Nephron progenitor cell (in vitro differentiated cells): Measurements from ENCODE around the gene CER1.
"Not testable (repeated sequence)": the region's sequence is repeated elsewhere in the genome, so short reads cannot be mapped to it uniquely, and the experiment has no call there.

ENCODE experiments used
- DNase-seq: peaks from one replicate; pipeline ENCODE4 v3.0.0; 2021
- H3K27ac Mint-ChIP-seq: 2 replicates; pipeline ENCODE4 v1.8.0; 2021; ENCODE audit warnings: mild to moderate bottlenecking, moderate library complexity, mixed read lengths
- H3K27me3 Mint-ChIP-seq: 2 replicates; pipeline ENCODE4 v1.8.0; 2021; ENCODE audit warnings: mild to moderate bottlenecking, low read depth, mixed read lengths; ENCODE audit not compliant: poor library complexity
- H3K36me3 Mint-ChIP-seq: 2 replicates; pipeline ENCODE4 v1.8.0; 2021; ENCODE audit warnings: low read depth, mixed read lengths
- H3K4me1 Mint-ChIP-seq: 2 replicates; pipeline ENCODE4 v1.8.0; 2021; ENCODE audit warnings: mixed read lengths
- H3K4me3 Mint-ChIP-seq: 2 replicates; pipeline ENCODE4 v1.8.0; 2021; ENCODE audit warnings: mild to moderate bottlenecking, moderate library complexity, mixed read lengths
- H3K9me3 Mint-ChIP-seq: 2 replicates; pipeline ENCODE4 v1.8.0; 2021; ENCODE audit warnings: mild to moderate bottlenecking, moderate library complexity, mixed read lengths
- TF ChIP-seq, protein P1 (sequence below): fragments of 200-600 bp; sonication (generic); IDR thresholded peaks from 2 replicates; pipeline ENCODE4 v1.5.0; 2021; ENCODE audit warnings: antibody characterized with exemption

CER1 gene

DNA sequence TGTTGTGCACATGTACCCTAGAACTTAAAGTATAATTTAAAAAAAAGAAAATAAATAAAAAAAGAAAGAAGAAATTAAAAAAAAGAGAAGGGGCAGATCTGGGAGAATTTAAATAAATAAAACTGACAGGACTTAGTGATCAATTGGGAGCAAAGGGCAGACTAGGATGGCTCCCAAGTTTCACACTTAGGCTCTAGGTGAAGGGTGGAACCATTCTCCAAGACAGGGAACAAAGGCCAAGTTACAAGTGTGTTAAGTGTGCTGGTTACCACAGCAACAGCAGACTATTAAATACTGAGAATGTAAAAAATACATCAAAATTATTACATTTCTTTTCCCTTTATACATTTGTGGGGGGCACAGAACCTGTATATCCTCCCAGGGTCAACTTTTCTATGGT lies 36.4 kb downstream of the CER1 start:
- Mint-ChIP-seq H3K9me3 (peaks cover 9% of the 10 kb centered on the region), H3K36me3 (peaks cover 71% of the 10 kb centered on the region), H3K27ac (no peak overlapping the region), H3K4me3 (no peak overlapping the region), H3K4me1 (peaks cover 7% of the 10 kb centered on the region), H3K27me3 (no peaks in the 10 kb centered on the region)
- TF ChIP-seq, protein P1, sequence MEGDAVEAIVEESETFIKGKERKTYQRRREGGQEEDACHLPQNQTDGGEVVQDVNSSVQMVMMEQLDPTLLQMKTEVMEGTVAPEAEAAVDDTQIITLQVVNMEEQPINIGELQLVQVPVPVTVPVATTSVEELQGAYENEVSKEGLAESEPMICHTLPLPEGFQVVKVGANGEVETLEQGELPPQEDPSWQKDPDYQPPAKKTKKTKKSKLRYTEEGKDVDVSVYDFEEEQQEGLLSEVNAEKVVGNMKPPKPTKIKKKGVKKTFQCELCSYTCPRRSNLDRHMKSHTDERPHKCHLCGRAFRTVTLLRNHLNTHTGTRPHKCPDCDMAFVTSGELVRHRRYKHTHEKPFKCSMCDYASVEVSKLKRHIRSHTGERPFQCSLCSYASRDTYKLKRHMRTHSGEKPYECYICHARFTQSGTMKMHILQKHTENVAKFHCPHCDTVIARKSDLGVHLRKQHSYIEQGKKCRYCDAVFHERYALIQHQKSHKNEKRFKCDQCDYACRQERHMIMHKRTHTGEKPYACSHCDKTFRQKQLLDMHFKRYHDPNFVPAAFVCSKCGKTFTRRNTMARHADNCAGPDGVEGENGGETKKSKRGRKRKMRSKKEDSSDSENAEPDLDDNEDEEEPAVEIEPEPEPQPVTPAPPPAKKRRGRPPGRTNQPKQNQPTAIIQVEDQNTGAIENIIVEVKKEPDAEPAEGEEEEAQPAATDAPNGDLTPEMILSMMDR: no peak
- DNase-seq: no peak

- H3K27me3 Mint-ChIP-seq, H3K27ac Mint-ChIP-seq, H3K4me3 Mint-ChIP-seq, DNase-seq, H3K4me1 Mint-ChIP-seq, H3K9me3 Mint-ChIP-seq: not testable (repeated sequence)
- H3K36me3 Mint-ChIP-seq: peaks cover 52% of the 10 kb centered on the region
Measured at GRCh38 chr9:14682616-14683015, 39.9 kb downstream of the CER1 start.

DNA sequence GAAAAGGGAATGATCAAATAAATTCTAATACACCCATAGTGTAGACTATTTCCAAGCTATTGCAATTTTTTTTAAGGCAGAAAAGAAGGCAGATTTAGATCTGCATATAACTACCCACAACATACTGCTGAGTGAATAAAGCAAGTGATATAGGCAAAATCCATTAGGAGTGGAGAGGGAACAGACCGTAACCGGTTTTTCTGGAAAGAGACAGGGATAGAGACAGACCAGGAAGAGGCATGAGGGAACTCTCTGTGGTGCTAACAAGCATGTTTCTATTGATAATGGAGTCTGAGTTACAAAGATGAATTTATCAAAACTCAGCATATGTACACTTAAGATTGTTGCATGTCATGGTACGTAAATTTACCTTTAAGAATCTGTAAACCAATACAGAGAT lies 43.8 kb downstream of the CER1 start:
- TF ChIP-seq, protein P1: no peak

GRCh38 chr9:14677872-14678271 lies 44.7 kb downstream of the CER1 start:
- peaks cover 26% of the 10 kb centered on the region for H3K36me3 Mint-ChIP-seq

More for the DNA sequence above, 43.8 kb downstream of the CER1 start:
- peaks cover 28% of the 10 kb centered on the region for H3K36me3 Mint-ChIP-seq
- H3K4me1 Mint-ChIP-seq: no peaks in the 10 kb centered on the region
- no peak overlapping the region for H3K27ac Mint-ChIP-seq
- DNase-seq: no peak
- no peaks in the 10 kb centered on the region for H3K9me3 Mint-ChIP-seq
- no peaks in the 10 kb centered on the region for H3K27me3 Mint-ChIP-seq
- no peak overlapping the region for H3K4me3 Mint-ChIP-seq

DNA sequence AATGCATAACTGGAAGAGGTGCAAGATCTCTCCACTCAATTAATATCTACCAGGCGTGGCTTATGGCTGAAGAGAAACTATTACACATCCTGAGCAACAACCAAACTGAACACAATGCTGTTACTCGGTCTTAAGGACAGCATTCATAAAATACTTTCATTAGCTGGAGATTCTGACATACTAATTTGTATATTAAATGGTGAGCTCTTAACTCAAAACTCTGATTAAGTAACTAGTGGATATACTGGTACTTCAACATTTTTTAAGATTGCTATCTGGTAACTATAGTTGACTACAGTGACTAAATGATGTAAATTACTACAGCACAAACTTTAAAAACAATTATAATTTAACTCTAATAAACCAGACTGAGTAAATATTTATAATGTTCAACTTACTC lies 45.1 kb downstream of the CER1 start:
- Mint-ChIP-seq H3K4me3 (no peak overlapping the region), H3K27me3 (peaks cover 1% of the 10 kb centered on the region), H3K4me1 (no peaks in the 10 kb centered on the region), H3K9me3 (no peaks in the 10 kb centered on the region), H3K27ac (no peak overlapping the region), H3K36me3 (peaks cover 24% of the 10 kb centered on the region)
- DNase-seq: no peak
- TF ChIP-seq, protein P1: no peak

More at GRCh38 chr9:14677872-14678271, 44.7 kb downstream of the CER1 start:
- no peaks in the 10 kb centered on the region for H3K4me1 Mint-ChIP-seq
- H3K4me3 Mint-ChIP-seq: no peak overlapping the region
- no peak overlapping the region for H3K27ac Mint-ChIP-seq
- H3K9me3 Mint-ChIP-seq: no peaks in the 10 kb centered on the region
- H3K27me3 Mint-ChIP-seq: no peaks in the 10 kb centered on the region
- TF ChIP-seq, protein P1: no peak
- no peak for DNase-seq

DNA sequence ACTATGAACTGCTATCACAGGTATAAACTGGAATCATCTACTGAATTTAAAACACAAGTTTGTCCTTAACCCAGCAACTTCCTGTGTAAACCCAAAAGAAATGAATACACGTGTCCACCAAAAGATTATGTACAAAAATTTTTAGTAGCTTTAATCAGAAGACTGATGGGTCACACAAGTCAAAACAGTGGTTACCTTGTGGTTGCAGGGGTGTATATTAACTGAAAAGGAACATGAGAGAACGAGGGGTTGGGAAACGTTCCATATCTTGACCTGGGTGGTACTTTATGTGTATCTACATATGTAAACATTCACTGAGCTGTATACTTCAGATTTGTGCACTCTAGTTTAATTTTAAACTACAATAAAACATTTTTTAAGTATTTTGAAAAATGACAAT lies 47.9 kb downstream of the CER1 start:
- H3K36me3 Mint-ChIP-seq: peaks cover 27% of the 10 kb centered on the region
- no peak overlapping the region for H3K27ac Mint-ChIP-seq
- no peaks in the 10 kb centered on the region for H3K9me3 Mint-ChIP-seq
- no peak for DNase-seq
- TF ChIP-seq, protein P1: no peak
- no peaks in the 10 kb centered on the region for H3K4me1 Mint-ChIP-seq
- H3K4me3 Mint-ChIP-seq: no peak overlapping the region
- H3K27me3 Mint-ChIP-seq: peaks cover 2% of the 10 kb centered on the region
